Left hindlimb (tissue), 1 donor: ENCODE data around the gene ZFC3H1.

Source experiments
- DNase-seq: peaks from one replicate; pipeline ENCODE4 v3.0.0-alpha.2; 2018

Gene ZFC3H1

GRCh38 chr12:71566655-71567054 lies 97.0 kb downstream of the ZFC3H1 start:
- DNase-seq: no peak

- DNase-seq: no peak
Observed at GRCh38 chr12:71565535-71565934, 98.1 kb downstream of the ZFC3H1 start.

- no peak for DNase-seq
Observed at GRCh38 chr12:71562676-71563595, 100.7 kb downstream of the ZFC3H1 start.
